B cell (primary cell): ENCODE measurements around the gene TTC22. TPM values are rescaled to one million over a fixed set of nuclear protein-coding genes. Genes with fewer than 3 reads are reported as not detected.

Source experiments
- ATAC-seq: fragments of 200-7000 bp; cut with Tn5 transposase; one replicate; pipeline ENCODE4 v1.10.0; 2021; ENCODE audit warnings: low read depth, mild to moderate bottlenecking, moderate number of reproducible peaks, moderate library complexity
- CTCF ChIA-PET: fragments of 350-600 bp; sonication (Branson Sonifier 250); formaldehyde crosslinking; loops from one replicate; lab custom pipeline; 2021; ENCODE audit warnings: antibody characterized with exemption, inconsistent platforms; lab: Charles Lee
- POLR2A ChIA-PET: fragments of 350-600 bp; sonication (Branson Sonifier 250); formaldehyde crosslinking; loops from one replicate; lab custom pipeline; 2021; ENCODE audit warnings: antibody characterized with exemption; lab: Charles Lee
- DNase-seq: peaks from one replicate; pipeline ENCODE4 v3.0.0; 2013
- H2AFZ ChIP-seq: 2 replicates; pipeline ENCODE4 v1.6.1; 2012; ENCODE audit warnings: mild to moderate bottlenecking, low read depth, low read length; ENCODE audit not compliant: insufficient read depth, poor library complexity, severe bottlenecking
- H3K27ac ChIP-seq, 2 donors: 1 replicate in 1 of 2; 2 replicates in 1 of 2; pipeline ENCODE4 v1.5.1; 2012 to 2013; ENCODE audit warnings: low read length in 2 of 2, mild to moderate bottlenecking in 2 of 2, moderate library complexity in 1 of 2
- H3K27me3 ChIP-seq, 4 experiments: fragments of 200-600 bp in 1 of 4; sonication (generic) in 1 of 4; replicated peaks in 1 of 4; 1 replicate in 2 of 4; 2 replicates in 2 of 4; pipeline versions ENCODE4 v1.6.1 to v1.7.0; 2013 to 2016; ENCODE audit warnings: low read length in 3 of 4, mild to moderate bottlenecking in 2 of 4, mixed read lengths in 1 of 4, moderate library complexity in 1 of 4; ENCODE audit not compliant: insufficient read depth in 4 of 4, control insufficient read depth in 3 of 4; ENCODE audit errors: control extremely low read depth in 1 of 4
- H3K36me3 ChIP-seq, 2 experiments: replicated peaks in 1 of 2; 1 replicate in 1 of 2; 2 replicates in 1 of 2; pipeline versions ENCODE4 v1.6.1 to v1.7.1; 2013; ENCODE audit warnings: low read length in 1 of 2; ENCODE audit not compliant: insufficient read depth in 2 of 2, control insufficient read depth in 1 of 2; ENCODE audit errors: control extremely low read depth in 1 of 2, extremely low read depth in 1 of 2
- H3K4me1 ChIP-seq, 2 donors: fragments of 200-600 bp in 1 of 2; sonication (generic) in 1 of 2; 1 replicate in 1 of 2; 2 replicates in 1 of 2; pipeline versions ENCODE4 v1.5.1 to v1.6.1; 2013 to 2017; ENCODE audit warnings: low read length in 2 of 2; ENCODE audit not compliant: control insufficient read depth in 2 of 2, insufficient read depth in 2 of 2
- H3K4me2 ChIP-seq: replicated peaks from 2 replicates; pipeline ENCODE3; 2012; ENCODE audit warnings: mild to moderate bottlenecking, low read depth, low read length; ENCODE audit not compliant: poor library complexity, severe bottlenecking
- H3K4me3 ChIP-seq, 5 experiments: fragments of 200-600 bp in 1 of 5; sonication (generic) in 1 of 5; 1 replicate in 3 of 5; 2 replicates in 2 of 5; pipeline versions ENCODE4 v1.5.1 to v1.7.0; 2011 to 2016; ENCODE audit warnings: low read length in 4 of 5, mild to moderate bottlenecking in 4 of 5, low read depth in 2 of 5, control low read depth in 1 of 5, moderate library complexity in 1 of 5; ENCODE audit not compliant: insufficient read depth in 1 of 5; ENCODE audit errors: control extremely low read depth in 1 of 5, extremely low read depth in 1 of 5
- H3K79me2 ChIP-seq: fragments of 200-600 bp; sonication (generic); one replicate; pipeline ENCODE4 v1.6.0; 2016; ENCODE audit warnings: low read length; ENCODE audit not compliant: control insufficient read depth, insufficient read depth
- H3K9ac ChIP-seq: fragments of 200-600 bp; sonication (generic); 2 replicates; pipeline ENCODE4 v1.6.1; 2017; ENCODE audit warnings: mild to moderate bottlenecking, low read length, moderate library complexity
- H3K9me3 ChIP-seq, 3 donors: one replicate each; pipeline versions ENCODE4 v1.6.1 to v1.7.1; 2013; ENCODE audit warnings: low read length in 2 of 3; ENCODE audit not compliant: control insufficient read depth in 2 of 3, insufficient read depth in 1 of 3; ENCODE audit errors: control extremely low read depth in 1 of 3
- H4K20me1 ChIP-seq: 2 replicates; pipeline ENCODE4 v1.6.0; 2012; ENCODE audit warnings: mild to moderate bottlenecking, low read length; ENCODE audit not compliant: insufficient read depth, control insufficient read depth, poor library complexity, severe bottlenecking
- H3K27ac Mint-ChIP-seq: one replicate; pipeline ENCODE4 v1.8.0; 2021; ENCODE audit warnings: mixed read lengths
- H3K27me3 Mint-ChIP-seq: one replicate; pipeline ENCODE4 v1.8.0; 2021; ENCODE audit warnings: mixed read lengths
- H3K4me1 Mint-ChIP-seq: one replicate; pipeline ENCODE4 v1.8.0; 2021; ENCODE audit warnings: mixed read lengths
- H3K4me3 Mint-ChIP-seq: one replicate; pipeline ENCODE4 v1.8.0; 2021; ENCODE audit warnings: mixed read lengths
- H3K9me3 Mint-ChIP-seq: one replicate; pipeline ENCODE4 v1.8.0; 2022; ENCODE audit warnings: mixed read lengths; ENCODE audit not compliant: insufficient read depth
- CTCF ChIP-seq: fragments of 200-600 bp; IDR thresholded peaks from one replicate; pipeline ENCODE4 v1.8.0; 2022; ENCODE audit warnings: antibody characterized with exemption, mild to moderate bottlenecking
- EZH2 ChIP-seq: IDR thresholded peaks from 2 replicates; pipeline ENCODE4 v1.6.1; 2012; ENCODE audit warnings: borderline replicate concordance, low read depth, mild to moderate bottlenecking, moderate library complexity, low read length; ENCODE audit not compliant: insufficient read depth, poor library complexity, severe bottlenecking
- WGBS: methylation state at CpG from one replicate; pipeline ENCODE4 v1.1.5; 2013; ENCODE audit warnings: missing lambda C conversion rate; ENCODE audit not compliant: insufficient coverage; 5-methylcytosine and 5-hydroxymethylcytosine counted together
- intact Hi-C: fragments of 100-400 bp; cut with micrococcal nuclease; formaldehyde crosslinking; loops from one replicate; pipeline ENCODE4 v1.10.0; 2022
- polyA plus RNA-seq: library from polyadenylated mRNA; depleted of rRNA; stranded (reverse); fragments of >200 nt; gene quantifications from 2 replicates; pipeline ENCODE4 v1.2.3, GENCODE V29; 2012
- total RNA-seq, 2 donors: library from RNA; stranded (reverse); fragments of 120-200 nt in 1 of 2; gene quantifications; 1 replicate in 1 of 2; 2 replicates in 1 of 2; pipeline versions ENCODE4 v1.2.3 to v1.2.4, GENCODE V29; 2013 to 2022

The TTC22 gene
- total and polyA plus RNA-seq, 2 donors (not counting 1 experiment from before 2014, with no cell fraction given): 7.8 to 10.9 TPM

GRCh38 chr1:54811739-54812655 lies 10.9 kb upstream of the TTC22 start:
- ATAC-seq (no peak), DNase-seq (no peak)
- H3K4me1 Mint-ChIP-seq: no peaks in the 10 kb centered on the region
- H3K9ac ChIP-seq: no peak overlapping the region
- no peaks in the 10 kb centered on the region for H3K4me1 ChIP-seq
- H3K4me3 Mint-ChIP-seq: no peak overlapping the region
- H3K9me3 ChIP-seq: no peaks in the 10 kb centered on the region
- no peaks in the 10 kb centered on the region for H3K79me2 ChIP-seq
- H3K4me3 ChIP-seq: no peak overlapping the region
- intact Hi-C loops: loop anchor here (5.0 kb wide), 1 partner anchor 855 kb away; no protein-coding TSS in a partner anchor
- H3K4me2 ChIP-seq: no peak overlapping the region
- TF ChIP-seq CTCF (no peak), EZH2 (no peak)
- no peaks in the 10 kb centered on the region for H3K9me3 Mint-ChIP-seq
- no peaks in the 10 kb centered on the region for H3K27me3 Mint-ChIP-seq
- ChIA-PET CTCF (interaction anchor here (0.7 to 3.3 kb wide), 2 partner anchors 140 to 741 kb away, joined by 3 to 11 read pairs; no protein-coding TSS in a partner anchor), POLR2A (no interaction called here)
- H3K27me3 ChIP-seq: no peaks in the 10 kb centered on the region
- no peak overlapping the region for H3K27ac ChIP-seq
- no peaks in the 10 kb centered on the region for H4K20me1 ChIP-seq
- H3K36me3 ChIP-seq: no peaks in the 10 kb centered on the region
- WGBS: 94% methylated on average over 16 of the region's 18 CpGs
- H2AFZ ChIP-seq: no peak overlapping the region
- no peak overlapping the region for H3K27ac Mint-ChIP-seq

GRCh38 chr1:54811066-54811465 lies 9.9 kb upstream of the TTC22 start:
- Histone ChIP-seq H3K4me3 (no peak overlapping the region), H3K4me1 (no peaks in the 10 kb centered on the region), H2AFZ (no peak overlapping the region), H3K36me3 (no peaks in the 10 kb centered on the region), H4K20me1 (no peaks in the 10 kb centered on the region), H3K9me3 (no peaks in the 10 kb centered on the region), H3K79me2 (no peaks in the 10 kb centered on the region), H3K4me2 (no peak overlapping the region), H3K27me3 (no peaks in the 10 kb centered on the region), H3K9ac (no peak overlapping the region), H3K27ac (no peak overlapping the region)
- H3K9me3 Mint-ChIP-seq: no peaks in the 10 kb centered on the region
- H3K4me3 Mint-ChIP-seq: no peak overlapping the region
- DNase-seq (no peak), ATAC-seq (no peak)
- no peaks in the 10 kb centered on the region for H3K4me1 Mint-ChIP-seq
- WGBS: 97% methylated on average over 5 of the region's 5 CpGs
- intact Hi-C loops: loop anchor here (5.0 kb wide), 1 partner anchor 854 kb away; no protein-coding TSS in a partner anchor
- H3K27me3 Mint-ChIP-seq: no peaks in the 10 kb centered on the region
- H3K27ac Mint-ChIP-seq: peak overlapping the region; percentile 7
- POLR2A ChIA-PET: no interaction called here
- CTCF ChIA-PET: interaction anchor here (0.7 to 3.3 kb wide), 2 partner anchors 740 to 950 kb away, joined by 3 to 11 read pairs; no protein-coding TSS in a partner anchor
- TF ChIP-seq CTCF (no peak), EZH2 (no peak)
